Prostate gland (tissue), 2 donors: ENCODE results near the gene NHSL2.

Experiments used
- POLR2A ChIP-seq: fragments of 450-650 bp; IDR thresholded peaks from one replicate; pipeline ENCODE4 v1.6.1; 2016; ENCODE audit warnings: antibody characterized with exemption, mild to moderate bottlenecking
- POLR2AphosphoS5 ChIP-seq: sonication (generic); formaldehyde crosslinking; IDR thresholded peaks from one replicate; pipeline ENCODE4 v1.6.1; 2017; ENCODE audit warnings: antibody characterized with exemption
- TF ChIP-seq, protein P1 (sequence below), 4 experiments: fragments of 200-600 bp in 2 of 4; fragments of 450-650 bp in 2 of 4; sonication (generic) in 2 of 4; IDR thresholded peaks; 1 replicate in 3 of 4; 2 replicates in 1 of 4; pipeline ENCODE4 v1.5.1; 2016 to 2019; ENCODE audit warnings: antibody characterized with exemption in 4 of 4, mild to moderate bottlenecking in 2 of 4, moderate library complexity in 2 of 4

GRCh38 chrX:71919886-71920285 is 9.2 kb downstream of the NHSL2 start:
- TF ChIP-seq, protein P1, sequence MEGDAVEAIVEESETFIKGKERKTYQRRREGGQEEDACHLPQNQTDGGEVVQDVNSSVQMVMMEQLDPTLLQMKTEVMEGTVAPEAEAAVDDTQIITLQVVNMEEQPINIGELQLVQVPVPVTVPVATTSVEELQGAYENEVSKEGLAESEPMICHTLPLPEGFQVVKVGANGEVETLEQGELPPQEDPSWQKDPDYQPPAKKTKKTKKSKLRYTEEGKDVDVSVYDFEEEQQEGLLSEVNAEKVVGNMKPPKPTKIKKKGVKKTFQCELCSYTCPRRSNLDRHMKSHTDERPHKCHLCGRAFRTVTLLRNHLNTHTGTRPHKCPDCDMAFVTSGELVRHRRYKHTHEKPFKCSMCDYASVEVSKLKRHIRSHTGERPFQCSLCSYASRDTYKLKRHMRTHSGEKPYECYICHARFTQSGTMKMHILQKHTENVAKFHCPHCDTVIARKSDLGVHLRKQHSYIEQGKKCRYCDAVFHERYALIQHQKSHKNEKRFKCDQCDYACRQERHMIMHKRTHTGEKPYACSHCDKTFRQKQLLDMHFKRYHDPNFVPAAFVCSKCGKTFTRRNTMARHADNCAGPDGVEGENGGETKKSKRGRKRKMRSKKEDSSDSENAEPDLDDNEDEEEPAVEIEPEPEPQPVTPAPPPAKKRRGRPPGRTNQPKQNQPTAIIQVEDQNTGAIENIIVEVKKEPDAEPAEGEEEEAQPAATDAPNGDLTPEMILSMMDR (IDR thresholded peaks at IDR 0.05), result no peak
- no peak for TF ChIP-seq POLR2A
- no peak for TF ChIP-seq POLR2AphosphoS5
